Gastrocnemius medialis (tissue), 4 donors: ENCODE data around the gene ARAP2.

Experiments
- CTCF ChIP-seq, 5 experiments: fragments of 450-650 bp in 3 of 5; fragments of 200-600 bp in 2 of 5; sonication (generic) in 2 of 5; IDR thresholded peaks in 4 of 5; conservative IDR thresholded peaks in 1 of 5; 1 replicate in 4 of 5; 2 replicates in 1 of 5; pipeline ENCODE4 v1.5.1; 2016 to 2019; ENCODE audit warnings: antibody characterized with exemption in 5 of 5, mild to moderate bottlenecking in 3 of 5, moderate library complexity in 3 of 5
- POLR2A ChIP-seq, 2 donors: fragments of 450-650 bp; IDR thresholded peaks; one replicate each; pipeline ENCODE4 v1.6.1; 2017; ENCODE audit warnings: antibody characterized with exemption in 2 of 2, mild to moderate bottlenecking in 2 of 2, moderate library complexity in 2 of 2

GRCh38 chr4:36042122-36042970 lies 202.0 kb downstream of the ARAP2 start:
- TF ChIP-seq CTCF (IDR thresholded peaks at IDR 0.05 in 4 of 5, conservative IDR thresholded peaks at IDR 0.05 in 1 of 5) (no peak), POLR2A (IDR thresholded peaks at IDR 0.05) (no peak)
